ENCODE measurements around the gene NFE2L3.
"Not testable (repeated sequence)": the region's sequence is repeated elsewhere in the genome, so short reads cannot be mapped to it uniquely, and the experiment has no call there.

- not testable (repeated sequence) for TF ChIP-seq POLR2A (IDR thresholded peaks at IDR 0.05; ENCODE audit: control extremely low read depth in 1 of 2, low read depth in 2 of 2, low read length in 2 of 2); ATF3 (IDR thresholded peaks at IDR 0.05; ENCODE audit: insufficient read depth, low read depth, low read length); EP300 (IDR thresholded peaks at IDR 0.05; ENCODE audit: borderline replicate concordance in 1 of 2, low read depth in 2 of 2, low read length in 2 of 2); TAF1 (IDR thresholded peaks at IDR 0.05; ENCODE audit: low read depth, low read length); CHD2 (IDR thresholded peaks at IDR 0.05; ENCODE audit: low read length); CTCF (IDR thresholded peaks at IDR 0.05; ENCODE audit: control extremely low read depth in 1 of 3, insufficient read depth in 1 of 3, low read depth in 1 of 3, low read length in 3 of 3)
Measured at GRCh38 chr7:26124775-26125174, 27.2 kb upstream of the NFE2L3 start.
